Esophagus squamous epithelium (tissue), 5 donors: ENCODE measurements around the gene JPT1. TPM values are rescaled to one million over a fixed set of nuclear protein-coding genes. Genes with fewer than 3 reads are reported as not detected.
A peak's percentile ranks its signal among the peaks of the same experiment; 100 is the strongest.

Experiments
- DNase-seq: peaks from one replicate; lab custom pipeline; 2025; lab: John Stamatoyannopoulos, UW
- H3K27ac ChIP-seq, 4 donors: fragments of 200-600 bp; sonication (generic); one replicate each; pipeline ENCODE4 v1.5.1; 2016 to 2019; ENCODE audit warnings: mild to moderate bottlenecking in 1 of 4
- H3K27me3 ChIP-seq, 4 donors: fragments of 200-600 bp; sonication (generic); 1 replicate in 3 of 4; 2 replicates in 1 of 4; pipeline versions ENCODE4 v1.5.1 to v1.6.0; 2017 to 2021; ENCODE audit warnings: antibody characterized with exemption in 1 of 4
- H3K36me3 ChIP-seq, 3 donors: fragments of 200-600 bp; sonication (generic); one replicate each; pipeline ENCODE4 v1.5.1; 2016 to 2019
- H3K4me1 ChIP-seq, 3 donors: fragments of 200-600 bp; sonication (generic); one replicate each; pipeline ENCODE4 v1.5.1; 2017 to 2019
- H3K4me3 ChIP-seq, 4 donors: fragments of 200-600 bp; sonication (generic); 1 replicate in 3 of 4; 2 replicates in 1 of 4; pipeline ENCODE4 v1.5.1; 2016 to 2019; ENCODE audit warnings: mild to moderate bottlenecking in 2 of 4, moderate library complexity in 1 of 4
- H3K9me3 ChIP-seq, 3 donors: fragments of 200-600 bp; sonication (generic); one replicate each; pipeline ENCODE4 v1.5.1; 2016 to 2019
- POLR2A ChIP-seq, 4 donors: fragments of 450-650 bp; IDR thresholded peaks; one replicate each; pipeline ENCODE4 v1.6.1; 2017; ENCODE audit warnings: antibody characterized with exemption in 4 of 4, mild to moderate bottlenecking in 4 of 4, moderate library complexity in 3 of 4
- WGBS, 2 donors: methylation state at CpG; one replicate each; pipeline ENCODE4 v1.1.5; 2018; 5-methylcytosine and 5-hydroxymethylcytosine counted together
- intact Hi-C: fragments of 100-400 bp; cut with DNase I; formaldehyde crosslinking; loops from one replicate; pipeline ENCODE4 v1.15.0; 2022
- total RNA-seq, 4 donors: library from RNA; depleted of rRNA; stranded (reverse); fragments of >200 nt; gene quantifications; one replicate each; pipeline ENCODE4 v1.1.0, GENCODE V29; 2016
- TF ChIP-seq, protein P1 (sequence below), 6 experiments: fragments of 450-650 bp in 4 of 6; fragments of 200-600 bp in 2 of 6; sonication (generic) in 2 of 6; IDR thresholded peaks; one replicate each; pipeline ENCODE4 v1.5.1; 2016 to 2019; ENCODE audit warnings: antibody characterized with exemption in 6 of 6, mild to moderate bottlenecking in 4 of 6, moderate library complexity in 4 of 6
- donor health status: DM: yes; HTN: yes; CAD: no.

JPT1 gene
- total RNA-seq, 4 donors from 2014 or later, result 82.2 to 249 (median 196) TPM

GRCh38 chr17:75093548-75094158, 60.7 kb downstream of the JPT1 start:
- no peak for TF ChIP-seq POLR2A (IDR thresholded peaks at IDR 0.05)
- TF ChIP-seq, protein P1, sequence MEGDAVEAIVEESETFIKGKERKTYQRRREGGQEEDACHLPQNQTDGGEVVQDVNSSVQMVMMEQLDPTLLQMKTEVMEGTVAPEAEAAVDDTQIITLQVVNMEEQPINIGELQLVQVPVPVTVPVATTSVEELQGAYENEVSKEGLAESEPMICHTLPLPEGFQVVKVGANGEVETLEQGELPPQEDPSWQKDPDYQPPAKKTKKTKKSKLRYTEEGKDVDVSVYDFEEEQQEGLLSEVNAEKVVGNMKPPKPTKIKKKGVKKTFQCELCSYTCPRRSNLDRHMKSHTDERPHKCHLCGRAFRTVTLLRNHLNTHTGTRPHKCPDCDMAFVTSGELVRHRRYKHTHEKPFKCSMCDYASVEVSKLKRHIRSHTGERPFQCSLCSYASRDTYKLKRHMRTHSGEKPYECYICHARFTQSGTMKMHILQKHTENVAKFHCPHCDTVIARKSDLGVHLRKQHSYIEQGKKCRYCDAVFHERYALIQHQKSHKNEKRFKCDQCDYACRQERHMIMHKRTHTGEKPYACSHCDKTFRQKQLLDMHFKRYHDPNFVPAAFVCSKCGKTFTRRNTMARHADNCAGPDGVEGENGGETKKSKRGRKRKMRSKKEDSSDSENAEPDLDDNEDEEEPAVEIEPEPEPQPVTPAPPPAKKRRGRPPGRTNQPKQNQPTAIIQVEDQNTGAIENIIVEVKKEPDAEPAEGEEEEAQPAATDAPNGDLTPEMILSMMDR (IDR thresholded peaks at IDR 0.05), result no peak
- no peaks in the 10 kb centered on the region for H3K9me3 ChIP-seq
- no peak overlapping the region for H3K4me3 ChIP-seq
- intact Hi-C loops, result no loop called here
- peak overlapping the region; percentile 71 to 93 (median 89) for H3K27ac ChIP-seq
- H3K36me3 ChIP-seq, result peaks cover 0 to 10% (median 0%) of the 10 kb centered on the region in 3 donors
- no peaks in the 10 kb centered on the region for H3K27me3 ChIP-seq
- WGBS, 2 donors, result 77 to 90% methylated on average over 2 to 6 of the region's 18 CpGs
- peaks cover 38 to 89% (median 68%) of the 10 kb centered on the region in 3 donors for H3K4me1 ChIP-seq
- no peak for DNase-seq

GRCh38 chr17:75091855-75092327, 62.4 kb downstream of the JPT1 start:
- Histone ChIP-seq H3K4me3 (peak overlapping the region in 2 of 4 donors; percentile 6 to 12), H3K9me3 (no peaks in the 10 kb centered on the region), H3K4me1 (peaks cover 54 to 100% (median 79%) of the 10 kb centered on the region in 3 donors), H3K27ac (peak overlapping the region; percentile 76 to 93 (median 92)), H3K27me3 (no peaks in the 10 kb centered on the region), H3K36me3 (no peaks in the 10 kb centered on the region)
- WGBS, 2 donors, result 67 to 85% methylated on average over 6 to 10 of the region's 10 CpGs
- intact Hi-C loops, result no loop called here
- TF ChIP-seq POLR2A (IDR thresholded peaks at IDR 0.05), result no peak
- TF ChIP-seq, protein P1 (IDR thresholded peaks at IDR 0.05), result no peak
- DNase-seq, result no peak

DNA sequence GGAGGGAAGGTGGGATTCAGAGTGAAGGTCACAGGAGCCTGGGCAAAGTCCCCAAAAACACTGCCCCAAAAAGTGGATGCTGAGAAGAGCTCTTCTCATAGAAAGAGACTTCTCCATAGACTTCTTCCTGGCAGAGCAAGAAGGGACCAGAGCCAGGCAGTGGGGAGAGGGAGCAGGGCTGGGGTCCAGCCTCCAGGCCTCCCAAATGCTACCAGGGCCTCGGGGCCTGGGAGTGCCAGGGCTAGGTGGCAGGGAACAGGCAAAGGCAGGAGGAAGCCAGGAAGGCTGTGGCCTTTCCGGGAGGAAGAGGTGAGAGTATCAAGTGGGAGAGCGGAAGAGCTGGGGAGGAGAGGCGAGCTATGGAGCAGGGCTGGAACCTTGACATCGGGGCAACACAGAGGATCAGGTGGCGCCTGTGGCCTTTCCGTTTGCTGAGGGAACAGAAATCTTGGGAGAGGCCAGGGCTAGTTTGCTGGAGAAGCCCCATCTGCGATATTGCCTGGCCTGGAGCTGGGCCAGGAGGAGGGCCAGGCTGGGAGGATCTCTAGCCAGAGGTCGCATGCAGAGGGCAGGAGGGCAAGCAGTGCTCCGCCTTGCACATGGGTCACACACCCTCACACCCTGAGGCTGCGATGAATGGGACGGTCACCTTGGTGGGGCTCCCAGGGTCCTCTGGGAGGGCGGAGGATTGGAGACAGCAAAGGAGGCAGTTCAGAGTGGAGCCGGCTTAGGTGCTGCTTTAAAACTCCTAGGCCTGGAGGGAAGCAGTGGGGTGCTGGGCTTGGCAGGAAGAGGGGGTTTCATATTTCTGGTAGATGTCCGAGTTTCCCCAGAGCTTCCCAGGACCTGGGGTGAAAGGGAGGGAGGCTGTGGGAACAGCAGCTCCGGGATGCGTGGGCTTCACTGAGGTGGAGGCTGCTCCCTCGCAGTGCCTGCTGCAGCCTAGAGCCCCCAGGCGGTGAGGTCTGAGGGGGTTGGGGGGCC, 63.1 kb downstream of the JPT1 start:
- H3K9me3 ChIP-seq, result no peaks in the 10 kb centered on the region
- H3K4me1 ChIP-seq, result peaks cover 53 to 100% (median 80%) of the 10 kb centered on the region in 3 donors
- H3K36me3 ChIP-seq, result no peaks in the 10 kb centered on the region
- intact Hi-C loops, result no loop called here
- WGBS, 2 donors, result 28 to 43% methylated on average over 13 of the region's 19 CpGs
- TF ChIP-seq POLR2A (IDR thresholded peaks at IDR 0.05), result no peak
- TF ChIP-seq, protein P1 (IDR thresholded peaks at IDR 0.05), result no peak
- peak overlapping the region; percentile 76 to 93 (median 92) for H3K27ac ChIP-seq
- H3K4me3 ChIP-seq, result peak overlapping the region in 2 of 4 donors; percentile 6 to 12
- no peak for DNase-seq
- no peaks in the 10 kb centered on the region for H3K27me3 ChIP-seq

GRCh38 chr17:75088465-75089417, 65.6 kb downstream of the JPT1 start:
- TF ChIP-seq POLR2A (IDR thresholded peaks at IDR 0.05), result peak in 1 of 4 donors; percentile 44
- TF ChIP-seq, protein P1 (IDR thresholded peaks at IDR 0.05), result no peak
- H3K27me3 ChIP-seq, result no peaks in the 10 kb centered on the region
- peak overlapping the region; percentile 50 to 71 (median 68) for H3K4me3 ChIP-seq
- DNase-seq, result no peak
- no peaks in the 10 kb centered on the region for H3K9me3 ChIP-seq
- H3K36me3 ChIP-seq, result no peaks in the 10 kb centered on the region
- peak overlapping the region; percentile 92 to 94 (median 92) for H3K27ac ChIP-seq
- intact Hi-C loops, result no loop called here
- WGBS, 2 donors, result 48 to 63% methylated on average over 4 to 5 of the region's 11 CpGs
- H3K4me1 ChIP-seq, result peaks cover 49 to 90% (median 62%) of the 10 kb centered on the region in 3 donors
